Kidney epithelial cell (primary cell): ENCODE results near the gene CXCL11. TPM values are rescaled to one million over a fixed set of nuclear protein-coding genes. Genes with fewer than 3 reads are reported as not detected.
"Not testable (repeated sequence)": the region's sequence is repeated elsewhere in the genome, so short reads cannot be mapped to it uniquely, and the experiment has no call there.

Source experiments
- DNase-seq: peaks from one replicate; pipeline ENCODE4 v3.0.0-alpha.2; 2010; ENCODE audit warnings: low read depth
- H3K27me3 ChIP-seq: 2 replicates; pipeline ENCODE4 v1.6.0; 2011; ENCODE audit warnings: low read length; ENCODE audit not compliant: control insufficient read depth, insufficient read depth
- H3K36me3 ChIP-seq: 2 replicates; pipeline ENCODE4 v1.5.1; 2011; ENCODE audit warnings: low read length; ENCODE audit not compliant: control insufficient read depth, insufficient read depth
- H3K4me3 ChIP-seq: 2 replicates; pipeline ENCODE4 v1.5.1; 2011; ENCODE audit warnings: low read depth, mild to moderate bottlenecking, control low read depth, low read length
- CTCF ChIP-seq: IDR thresholded peaks from 2 replicates; pipeline ENCODE4 v1.5.1; 2011; ENCODE audit warnings: mild to moderate bottlenecking, moderate library complexity, low read length, control low read depth, inconsistent platforms; ENCODE audit not compliant: insufficient read depth, poor library complexity, severe bottlenecking
- total RNA-seq: library from RNA; depleted of rRNA; stranded (reverse); fragments of >200 nt; gene quantifications from 2 replicates; pipeline ENCODE4 v1.2.3, GENCODE V29; 2015

CXCL11 gene
- total RNA-seq, 1 donor from 2014 or later: not detected

DNA sequence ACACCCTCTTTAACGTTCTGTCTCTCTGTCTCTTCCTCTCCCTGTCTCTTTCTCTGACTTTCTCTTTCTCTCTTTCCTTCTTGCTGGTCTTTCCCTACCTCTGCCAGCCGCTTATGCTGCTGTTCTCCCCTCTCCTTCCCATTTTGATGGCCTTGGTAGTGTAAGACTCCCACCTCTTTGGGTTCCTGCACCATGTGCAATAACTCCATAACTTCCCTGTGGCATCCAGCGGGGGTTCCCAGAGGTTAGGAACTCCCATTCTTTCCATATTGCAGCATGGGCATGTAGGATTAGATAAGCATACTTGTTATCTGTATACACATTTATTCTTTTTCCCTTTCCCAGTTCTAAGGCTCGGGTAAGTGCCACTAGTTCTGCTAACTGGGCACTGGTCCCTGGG, 8.8 kb upstream of the CXCL11 start:
- not testable (repeated sequence) for DNase-seq, H3K36me3 ChIP-seq

DNA sequence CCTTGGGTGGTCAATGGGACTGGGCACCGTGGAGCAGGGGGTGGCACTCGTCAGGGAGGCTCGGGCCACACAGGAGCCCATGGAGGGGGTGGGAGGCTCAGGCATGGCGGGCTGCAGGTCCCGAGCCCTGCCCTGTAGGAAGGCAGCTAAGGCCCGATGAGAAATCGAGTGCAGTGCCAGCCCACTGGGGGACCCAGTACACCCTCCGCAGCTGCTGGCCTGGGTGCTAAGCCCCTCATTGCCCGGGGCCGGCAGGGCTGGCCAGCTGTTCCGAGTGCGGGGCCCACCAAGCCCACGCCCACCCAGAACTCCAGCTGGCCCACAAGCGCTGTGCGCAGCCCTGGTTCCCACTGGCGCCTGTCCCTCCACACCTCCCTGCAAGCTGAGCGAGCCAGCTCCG, 7.4 kb upstream of the CXCL11 start:
- DNase-seq, H3K27me3 ChIP-seq, H3K36me3 ChIP-seq, H3K4me3 ChIP-seq: not testable (repeated sequence)

More for the DNA sequence above, 8.8 kb upstream of the CXCL11 start:
- not testable (repeated sequence) for H3K4me3 ChIP-seq, H3K27me3 ChIP-seq

GRCh38 chr4:76042241-76042998, 6.5 kb upstream of the CXCL11 start:
- not testable (repeated sequence) for H3K27me3 ChIP-seq, H3K4me3 ChIP-seq, DNase-seq, H3K36me3 ChIP-seq

- DNase-seq: no peak
- Histone ChIP-seq H3K4me3 (no peak overlapping the region), H3K27me3 (no peaks in the 10 kb centered on the region), H3K36me3 (no peaks in the 10 kb centered on the region)
- TF ChIP-seq CTCF: no peak
Measured at GRCh38 chr4:76036855-76037254, 985 bp upstream of the CXCL11 start.

GRCh38 chr4:76035141-76035540, 729 bp downstream of the CXCL11 start:
- DNase-seq: no peak
- no peak overlapping the region for H3K4me3 ChIP-seq
- no peak for TF ChIP-seq CTCF
- no peaks in the 10 kb centered on the region for H3K36me3 ChIP-seq
- no peaks in the 10 kb centered on the region for H3K27me3 ChIP-seq

DNA sequence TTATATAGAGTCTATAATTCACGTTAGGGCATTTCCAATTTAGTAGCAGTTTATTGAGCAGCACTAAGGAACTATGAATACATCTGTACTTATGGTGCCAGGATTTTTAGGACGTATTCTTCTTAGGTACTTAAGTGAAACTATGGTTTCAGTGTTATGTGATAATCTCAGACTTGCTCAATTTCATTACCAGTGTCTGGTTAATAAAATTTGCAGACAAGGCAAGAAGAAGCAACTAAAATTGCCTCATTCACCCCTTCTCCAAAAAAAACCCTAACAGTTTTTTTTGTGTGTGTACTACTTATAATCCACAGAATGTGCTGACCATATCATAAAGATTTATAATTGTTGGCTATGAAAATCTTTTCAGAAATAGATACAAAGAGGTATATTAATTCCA, 6.6 kb downstream of the CXCL11 start:
- Histone ChIP-seq H3K36me3 (no peaks in the 10 kb centered on the region), H3K27me3 (no peaks in the 10 kb centered on the region), H3K4me3 (no peak overlapping the region)
- no peak for TF ChIP-seq CTCF
- no peak for DNase-seq

- no peak for TF ChIP-seq CTCF
- no peak for DNase-seq
- Histone ChIP-seq H3K36me3 (no peaks in the 10 kb centered on the region), H3K4me3 (no peak overlapping the region), H3K27me3 (no peaks in the 10 kb centered on the region)
Measured at GRCh38 chr4:76028350-76028765, 7.5 kb downstream of the CXCL11 start.
